Measurements from ENCODE around the gene EFNA3.

EFNA3 gene

DNA sequence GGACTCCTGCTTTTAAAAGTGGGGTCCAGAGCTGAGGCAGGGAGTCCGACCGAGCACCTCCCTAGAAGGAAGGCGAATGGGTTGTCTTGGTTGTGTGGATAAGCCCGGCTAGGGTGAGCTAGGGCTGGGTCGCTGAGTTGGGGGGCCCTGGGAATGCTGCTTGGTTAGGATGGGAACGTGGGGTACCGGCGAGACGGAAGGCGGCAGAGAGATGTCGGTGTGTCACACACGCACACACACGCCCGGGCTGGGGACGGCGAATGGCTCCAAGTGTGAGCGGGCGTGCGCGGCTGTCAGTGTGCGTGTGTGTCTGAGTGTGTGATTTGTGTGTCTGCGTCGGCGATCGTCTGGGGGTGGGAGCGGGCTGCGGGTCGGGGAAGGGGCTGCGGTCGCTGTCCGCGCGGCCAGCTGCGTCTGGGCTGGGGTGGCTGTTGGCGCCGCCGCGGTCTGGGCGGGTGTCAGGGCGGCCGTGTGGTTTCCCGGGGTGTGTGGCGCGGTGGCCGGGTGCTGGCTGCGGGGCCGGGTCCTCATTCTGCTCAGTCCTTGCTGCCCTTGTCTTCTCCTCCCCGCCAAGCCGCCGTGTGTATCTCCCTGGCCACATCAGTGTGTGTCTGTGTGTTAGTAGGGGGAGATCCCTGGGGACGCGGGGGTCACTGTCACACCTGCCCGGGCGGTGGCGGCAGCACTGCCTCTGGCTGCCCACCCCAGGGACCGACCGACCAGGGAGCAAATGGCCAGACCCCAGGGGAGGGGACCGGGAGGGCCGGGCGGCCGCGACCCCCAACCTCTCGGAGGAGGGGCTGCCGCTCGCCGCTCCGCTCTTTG is 1.1 kb downstream of the EFNA3 start:
- H3K4me3 ChIP-seq (ENCODE audit: low read depth, low read length): no peak overlapping the region
- in situ Hi-C loops (cut with HindIII; ENCODE audit: low sequenced_read_pairs): no loop called here
- DNase-seq (ENCODE audit: low read depth, low spot score): no peak
- TF ChIP-seq CTCF (IDR thresholded peaks at IDR 0.05; ENCODE audit: low read depth, low read length): no peak

GRCh38 chr1:155080312-155081228 is 1.9 kb downstream of the EFNA3 start:
- DNase-seq (ENCODE audit: low read depth, low spot score): no peak
- H3K4me3 ChIP-seq (ENCODE audit: low read depth, low read length): no peak overlapping the region
- no peak for TF ChIP-seq CTCF (IDR thresholded peaks at IDR 0.05; ENCODE audit: low read depth, low read length)
- in situ Hi-C loops (cut with HindIII; ENCODE audit: low sequenced_read_pairs): no loop called here

- no peak for TF ChIP-seq CTCF (IDR thresholded peaks at IDR 0.05; ENCODE audit: low read depth, low read length)
- DNase-seq (ENCODE audit: low read depth, low spot score): no peak
- no peak overlapping the region for H3K4me3 ChIP-seq (ENCODE audit: low read depth, low read length)
- in situ Hi-C loops (cut with HindIII; ENCODE audit: low sequenced_read_pairs): no loop called here
These were observed 3.0 kb downstream of the EFNA3 start for GRCh38 chr1:155081472-155082300.

- DNase-seq (ENCODE audit: low read depth, low spot score): no peak
- TF ChIP-seq CTCF (IDR thresholded peaks at IDR 0.05; ENCODE audit: low read depth, low read length): no peak
- H3K4me3 ChIP-seq (ENCODE audit: low read depth, low read length): no peak overlapping the region
These were observed 3.8 kb downstream of the EFNA3 start for GRCh38 chr1:155082301-155083051.

GRCh38 chr1:155083052-155083541 is 4.5 kb downstream of the EFNA3 start:
- no peak for DNase-seq (ENCODE audit: low read depth, low spot score)
- in situ Hi-C loops (cut with HindIII; ENCODE audit: low sequenced_read_pairs): no loop called here
- no peak for TF ChIP-seq CTCF (IDR thresholded peaks at IDR 0.05; ENCODE audit: low read depth, low read length)
- H3K4me3 ChIP-seq (ENCODE audit: low read depth, low read length): no peak overlapping the region

More at GRCh38 chr1:155082301-155083051, 3.8 kb downstream of the EFNA3 start:
- in situ Hi-C loops (cut with HindIII; ENCODE audit: low sequenced_read_pairs): no loop called here

Data from astrocyte of the spinal cord (primary cell).